ENCODE data around the gene NOTUM. TPM values are rescaled to one million over a fixed set of nuclear protein-coding genes. Genes with fewer than 3 reads are reported as not detected.

The NOTUM gene
- total and polyA plus RNA-seq, 8 donors = 0.37 to 3.8 (median 0.58) TPM; not detected in 3

GRCh38 chr17:81944858-81945257 is 16.1 kb downstream of the NOTUM start:
- no peak for DNase-seq
- Histone ChIP-seq H3K27ac (no peak overlapping the region), H3K36me3 (no peaks in the 10 kb centered on the region), H3K4me1 (peaks cover 0 to 13% (median 0%) of the 10 kb centered on the region in 4 donors), H3K4me3 (no peak overlapping the region), H3K9me3 (no peaks in the 10 kb centered on the region), H3K27me3 (peaks cover 0 to 57% (median 12%) of the 10 kb centered on the region in 3 donors)
- intact Hi-C loops (cut with DNase I; ENCODE audit: low total_unique reads) = no loop called here
- 82 to 93% (median 90%) methylated on average over 9 of the region's 9 CpGs for WGBS, 5 donors
- no peak for TF ChIP-seq POLR2A (IDR thresholded peaks at IDR 0.05)
- TF ChIP-seq POLR2AphosphoS5 (IDR thresholded peaks at IDR 0.05) = no peak
- no peak for TF ChIP-seq EP300 (IDR thresholded peaks at IDR 0.05)
- TF ChIP-seq, protein P1, sequence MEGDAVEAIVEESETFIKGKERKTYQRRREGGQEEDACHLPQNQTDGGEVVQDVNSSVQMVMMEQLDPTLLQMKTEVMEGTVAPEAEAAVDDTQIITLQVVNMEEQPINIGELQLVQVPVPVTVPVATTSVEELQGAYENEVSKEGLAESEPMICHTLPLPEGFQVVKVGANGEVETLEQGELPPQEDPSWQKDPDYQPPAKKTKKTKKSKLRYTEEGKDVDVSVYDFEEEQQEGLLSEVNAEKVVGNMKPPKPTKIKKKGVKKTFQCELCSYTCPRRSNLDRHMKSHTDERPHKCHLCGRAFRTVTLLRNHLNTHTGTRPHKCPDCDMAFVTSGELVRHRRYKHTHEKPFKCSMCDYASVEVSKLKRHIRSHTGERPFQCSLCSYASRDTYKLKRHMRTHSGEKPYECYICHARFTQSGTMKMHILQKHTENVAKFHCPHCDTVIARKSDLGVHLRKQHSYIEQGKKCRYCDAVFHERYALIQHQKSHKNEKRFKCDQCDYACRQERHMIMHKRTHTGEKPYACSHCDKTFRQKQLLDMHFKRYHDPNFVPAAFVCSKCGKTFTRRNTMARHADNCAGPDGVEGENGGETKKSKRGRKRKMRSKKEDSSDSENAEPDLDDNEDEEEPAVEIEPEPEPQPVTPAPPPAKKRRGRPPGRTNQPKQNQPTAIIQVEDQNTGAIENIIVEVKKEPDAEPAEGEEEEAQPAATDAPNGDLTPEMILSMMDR (IDR thresholded peaks at IDR 0.05) = no peak

DNA sequence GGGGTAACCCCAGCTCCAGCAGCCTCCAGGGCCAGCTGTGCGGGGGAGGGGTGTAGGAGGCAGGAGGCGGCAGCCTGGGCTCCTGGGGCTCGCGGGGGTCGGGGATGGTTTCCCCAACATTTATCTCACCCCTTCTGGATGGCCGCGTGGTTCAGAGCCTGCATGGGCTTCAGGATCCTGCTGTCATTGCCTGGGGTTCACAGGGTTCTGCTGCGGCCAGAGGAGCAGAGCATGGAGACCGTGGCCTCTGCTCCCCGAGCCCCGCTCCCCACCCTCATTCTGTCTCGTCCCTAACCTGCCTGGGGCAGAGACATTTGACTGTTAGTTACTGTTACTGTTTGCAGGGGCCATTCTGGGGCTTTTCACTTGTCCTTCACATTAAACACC is 18.8 kb downstream of the NOTUM start:
- peaks cover 0 to 67% (median 12%) of the 10 kb centered on the region in 3 donors for H3K27me3 ChIP-seq
- 39 to 67% (median 46%) methylated on average over 5 to 12 of the region's 12 CpGs for WGBS, 5 donors
- intact Hi-C loops (cut with DNase I; ENCODE audit: low total_unique reads) = no loop called here
- H3K4me1 ChIP-seq = peaks cover 2 to 26% (median 8%) of the 10 kb centered on the region in 4 donors
- DNase-seq = no peak
- TF ChIP-seq POLR2AphosphoS5 (IDR thresholded peaks at IDR 0.05) (no peak), POLR2A (IDR thresholded peaks at IDR 0.05) (no peak), EP300 (IDR thresholded peaks at IDR 0.05) (no peak)
- TF ChIP-seq, protein P1 (IDR thresholded peaks at IDR 0.05) = no peak
- H3K36me3 ChIP-seq = no peaks in the 10 kb centered on the region
- no peak overlapping the region for H3K27ac ChIP-seq
- no peak overlapping the region for H3K4me3 ChIP-seq
- H3K9me3 ChIP-seq = no peaks in the 10 kb centered on the region

DNA sequence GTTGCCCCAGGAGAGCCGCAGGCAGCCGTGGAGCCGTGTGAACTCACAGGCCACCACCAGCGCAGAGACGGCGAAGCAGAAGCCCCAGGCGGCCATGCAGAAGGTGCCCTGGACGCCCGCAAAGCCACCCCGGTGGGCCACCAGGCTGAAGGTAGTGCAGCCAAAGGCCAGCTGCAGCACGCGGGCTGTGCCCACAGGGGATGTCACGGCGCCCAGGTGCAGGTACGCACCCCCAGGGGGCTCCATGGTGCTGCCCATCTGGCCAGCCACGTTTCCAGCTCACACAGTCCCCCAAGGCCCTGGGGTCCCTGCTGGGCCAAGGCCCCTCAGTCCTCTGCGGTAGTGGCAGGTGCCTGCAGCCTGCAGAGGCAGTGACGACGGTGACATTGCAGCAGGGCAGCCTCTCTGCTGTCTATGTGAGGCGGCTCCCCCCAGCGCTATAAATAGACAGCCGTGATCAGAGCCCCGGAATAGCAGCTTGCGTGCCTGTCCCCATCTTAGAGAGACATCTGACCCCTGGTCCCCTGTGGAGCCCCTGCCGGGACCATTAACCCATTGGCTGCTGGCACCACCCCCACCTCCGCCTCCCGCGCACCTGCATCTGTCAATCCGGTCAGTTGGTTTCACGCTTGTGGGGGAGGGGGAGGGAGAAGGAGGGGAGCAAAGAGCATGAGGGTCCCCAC is 19.4 kb downstream of the NOTUM start:
- Histone ChIP-seq H3K27ac (no peak overlapping the region), H3K36me3 (no peaks in the 10 kb centered on the region), H3K4me3 (no peak overlapping the region), H3K9me3 (no peaks in the 10 kb centered on the region), H3K4me1 (peaks cover 8 to 30% (median 13%) of the 10 kb centered on the region in 4 donors), H3K27me3 (peaks cover 0 to 72% (median 12%) of the 10 kb centered on the region in 3 donors)
- TF ChIP-seq EP300 (IDR thresholded peaks at IDR 0.05) (no peak), POLR2A (IDR thresholded peaks at IDR 0.05) (no peak), POLR2AphosphoS5 (IDR thresholded peaks at IDR 0.05) (no peak)
- TF ChIP-seq, protein P1 (IDR thresholded peaks at IDR 0.05) = no peak
- no peak for DNase-seq
- 42 to 80% (median 47%) methylated on average over 1 to 30 of the region's 30 CpGs for WGBS, 5 donors
- intact Hi-C loops (cut with DNase I; ENCODE audit: low total_unique reads) = no loop called here

DNA sequence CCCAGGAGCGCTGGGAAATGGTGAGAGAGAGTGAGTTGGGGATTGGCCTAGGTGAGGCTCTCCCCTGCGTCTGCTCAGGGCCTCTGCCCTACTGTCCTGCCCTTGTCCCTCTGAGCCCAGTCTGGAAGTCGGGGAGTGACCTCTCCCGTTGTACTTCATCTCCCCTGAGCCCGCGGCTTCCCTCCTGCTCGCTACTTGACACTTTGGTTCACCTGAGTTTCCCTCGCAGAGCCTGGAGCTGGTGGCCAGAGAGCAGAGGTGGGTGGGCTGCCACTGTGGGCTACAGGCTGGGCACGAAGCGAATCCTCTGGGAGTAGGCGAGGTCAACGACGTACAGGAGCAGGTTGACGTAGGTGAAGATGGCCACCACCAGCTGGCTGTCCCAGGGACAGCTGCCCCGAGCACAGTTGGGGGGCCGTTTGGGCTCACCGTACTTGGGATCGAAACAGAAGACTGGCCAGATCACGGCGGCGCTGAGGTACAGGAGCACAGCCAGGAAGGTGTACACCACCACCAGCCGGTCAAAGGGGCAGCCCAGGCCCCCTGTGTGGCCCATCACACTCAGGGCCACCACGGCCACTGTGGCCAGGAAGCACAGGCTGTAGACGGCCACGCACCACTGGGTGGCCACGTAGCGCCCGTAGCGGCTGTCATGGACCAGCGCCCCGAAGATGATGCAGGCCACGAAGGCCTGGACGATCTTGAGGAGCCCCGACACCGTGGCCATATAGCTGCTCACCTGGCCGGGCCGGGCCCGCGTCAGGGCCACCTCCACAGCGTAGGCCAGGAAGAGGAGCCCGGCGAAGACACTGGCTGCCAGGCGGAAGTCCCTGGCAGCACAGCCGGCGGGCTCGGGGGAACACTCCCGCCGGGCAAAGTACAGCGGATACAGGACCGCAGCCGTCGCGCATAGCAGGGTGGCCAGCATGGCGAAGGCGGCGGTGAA is 20.2 kb downstream of the NOTUM start:
- WGBS, 5 donors = 89 to 93% (median 92%) methylated on average over 34 to 56 of the region's 56 CpGs
- Histone ChIP-seq H3K4me3 (no peak overlapping the region), H3K27ac (no peak overlapping the region), H3K27me3 (peaks cover 0 to 71% (median 12%) of the 10 kb centered on the region in 3 donors), H3K4me1 (peaks cover 9 to 37% (median 21%) of the 10 kb centered on the region in 4 donors), H3K36me3 (no peaks in the 10 kb centered on the region), H3K9me3 (no peaks in the 10 kb centered on the region)
- intact Hi-C loops (cut with DNase I; ENCODE audit: low total_unique reads) = no loop called here
- no peak for TF ChIP-seq POLR2AphosphoS5 (IDR thresholded peaks at IDR 0.05)
- TF ChIP-seq POLR2A (IDR thresholded peaks at IDR 0.05) = no peak
- no peak for TF ChIP-seq EP300 (IDR thresholded peaks at IDR 0.05)
- TF ChIP-seq, protein P1 (IDR thresholded peaks at IDR 0.05) = no peak
- no peak for DNase-seq
